MCF 10A (cell line): ENCODE measurements around the gene RNF220. TPM values are rescaled to one million over a fixed set of nuclear protein-coding genes. Genes with fewer than 3 reads are reported as not detected.

ENCODE experiments used
- BruUV-seq: library from RNA; stranded (reverse); fragments of 400-500 nt; replicated peaks from 2 replicates; lab custom pipeline; 2021; lab: Mats Ljungman, UMichigan
- CTCF ChIA-PET: fragments of 300-600 bp; sonication (Branson Sonifier 250); formaldehyde crosslinking; extraction: SDS; loops from one replicate; lab custom pipeline; 2021; ENCODE audit warnings: antibody characterized with exemption, inconsistent platforms; lab: Yijun Ruan, JAX
- POLR2A ChIA-PET: fragments of 300-600, 350-650 bp; sonication (Branson Sonifier 250); formaldehyde crosslinking; extraction: SDS; loops from one replicate; lab custom pipeline; 2020; ENCODE audit warnings: antibody characterized with exemption, inconsistent platforms; lab: Yijun Ruan, JAX
- DNase-seq: peaks from one replicate; pipeline ENCODE4 v3.0.0-alpha.2; 2018; ENCODE audit not compliant: unreplicated experiment
- H3K27ac Mint-ChIP-seq: one replicate; pipeline ENCODE4 v1.8.0; 2022; ENCODE audit warnings: mild to moderate bottlenecking, low read depth, mixed read lengths; ENCODE audit not compliant: unreplicated experiment
- H3K27me3 Mint-ChIP-seq: one replicate; pipeline ENCODE4 v1.8.0; 2022; ENCODE audit warnings: mixed read lengths; ENCODE audit not compliant: insufficient read depth, unreplicated experiment
- H3K36me3 Mint-ChIP-seq: one replicate; pipeline ENCODE4 v1.8.0; 2022; ENCODE audit warnings: mild to moderate bottlenecking, moderate library complexity, mixed read lengths; ENCODE audit not compliant: insufficient read depth, unreplicated experiment
- H3K4me1 Mint-ChIP-seq: one replicate; pipeline ENCODE4 v1.8.0; 2022; ENCODE audit warnings: mixed read lengths; ENCODE audit not compliant: insufficient read depth, unreplicated experiment
- H3K4me3 Mint-ChIP-seq: one replicate; pipeline ENCODE4 v1.8.0; 2022; ENCODE audit warnings: mild to moderate bottlenecking, moderate library complexity, mixed read lengths; ENCODE audit not compliant: unreplicated experiment
- H3K9me3 Mint-ChIP-seq: one replicate; pipeline ENCODE4 v1.8.0; 2022; ENCODE audit warnings: mixed read lengths; ENCODE audit not compliant: unreplicated experiment
- CTCF ChIP-seq: fragments of 200-600 bp; IDR thresholded peaks from one replicate; pipeline ENCODE4 v1.8.0; 2022; ENCODE audit warnings: antibody characterized with exemption, mild to moderate bottlenecking; ENCODE audit not compliant: unreplicated experiment
- intact Hi-C: fragments of 100-400 bp; cut with micrococcal nuclease; formaldehyde crosslinking; loops from 2 replicates; pipeline ENCODE4 v1.14.1; 2022
- total RNA-seq: library from RNA; stranded (reverse); gene quantifications from 2 replicates; pipeline ENCODE4 v1.2.3, GENCODE V29; 2022

The RNF220 gene
- total RNA-seq, 1 experiment from 2014 or later = 67.1 TPM

- Mint-ChIP-seq H3K36me3 (peaks cover 4% of the 10 kb centered on the region), H3K27ac (peak overlapping the region; percentile 64), H3K4me1 (peaks cover 18% of the 10 kb centered on the region), H3K4me3 (no peak overlapping the region), H3K27me3 (no peaks in the 10 kb centered on the region), H3K9me3 (peaks cover 7% of the 10 kb centered on the region)
- BruUV-seq = no TSS peak
- DNase-seq = peak; percentile 35
- ChIA-PET CTCF (no interaction called here), POLR2A (interaction anchor here (0.6 to 2.2 kb wide), 9 partner anchors 8 to 397 kb away, joined by 3 to 19 read pairs (median 3); no protein-coding TSS in a partner anchor)
- TF ChIP-seq CTCF = no peak
- intact Hi-C loops = no loop called here
Observed at GRCh38 chr1:44447051-44447810, 42.2 kb downstream of the RNF220 start.

GRCh38 chr1:44453798-44454349 lies 48.8 kb downstream of the RNF220 start:
- Mint-ChIP-seq H3K4me3 (no peak overlapping the region), H3K27me3 (no peaks in the 10 kb centered on the region), H3K27ac (no peak overlapping the region), H3K4me1 (peaks cover 6% of the 10 kb centered on the region), H3K36me3 (no peaks in the 10 kb centered on the region), H3K9me3 (peaks cover 19% of the 10 kb centered on the region)
- ChIA-PET CTCF (no interaction called here), POLR2A (no interaction called here)
- DNase-seq = no peak
- intact Hi-C loops = no loop called here
- no peak for TF ChIP-seq CTCF
- no TSS peak for BruUV-seq

- H3K9me3 Mint-ChIP-seq = peaks cover 19% of the 10 kb centered on the region
- H3K27me3 Mint-ChIP-seq = no peaks in the 10 kb centered on the region
- peaks cover 5% of the 10 kb centered on the region for H3K36me3 Mint-ChIP-seq
- BruUV-seq = no TSS peak
- no peak for DNase-seq
- intact Hi-C loops = no loop called here
- no peak overlapping the region for H3K27ac Mint-ChIP-seq
- H3K4me1 Mint-ChIP-seq = peaks cover 6% of the 10 kb centered on the region
- POLR2A ChIA-PET = no interaction called here
- CTCF ChIA-PET = interaction anchor here (1.2 kb wide), 1 partner anchor 9 kb away, joined by 4 read pairs; no protein-coding TSS in a partner anchor
- no peak overlapping the region for H3K4me3 Mint-ChIP-seq
- no peak for TF ChIP-seq CTCF
Observed at GRCh38 chr1:44454704-44455103, 49.6 kb downstream of the RNF220 start.

GRCh38 chr1:44460107-44460882 lies 55.2 kb downstream of the RNF220 start:
- intact Hi-C loops = no loop called here
- ChIA-PET POLR2A (no interaction called here), CTCF (no interaction called here)
- no peak for TF ChIP-seq CTCF
- DNase-seq = no peak
- H3K4me3 Mint-ChIP-seq = no peak overlapping the region
- H3K27me3 Mint-ChIP-seq = no peaks in the 10 kb centered on the region
- H3K36me3 Mint-ChIP-seq = peaks cover 14% of the 10 kb centered on the region
- peaks cover 8% of the 10 kb centered on the region for H3K4me1 Mint-ChIP-seq
- no TSS peak for BruUV-seq
- no peak overlapping the region for H3K27ac Mint-ChIP-seq
- H3K9me3 Mint-ChIP-seq = peaks cover 9% of the 10 kb centered on the region
